MG63 (cell line): ENCODE measurements around the gene RNFT2. TPM values are rescaled to one million over a fixed set of nuclear protein-coding genes. Genes with fewer than 3 reads are reported as not detected.
A peak's percentile ranks its signal among the peaks of the same experiment; 100 is the strongest.
"Not testable (repeated sequence)": the region's sequence is repeated elsewhere in the genome, so short reads cannot be mapped to it uniquely, and the experiment has no call there.

Source experiments
- DNase-seq: peaks from one replicate; pipeline ENCODE4 v3.0.0-alpha.2; 2020
- H3K27me3 ChIP-seq: fragments of 250-450 bp; sonication (Bioruptor Pico); 2 replicates; pipeline ENCODE4 v1.5.1; 2020; ENCODE audit warnings: mild to moderate bottlenecking, moderate library complexity
- H3K36me3 ChIP-seq: fragments of 250-450 bp; sonication (Bioruptor Pico); 2 replicates; pipeline ENCODE4 v1.5.1; 2020; ENCODE audit warnings: mild to moderate bottlenecking, moderate library complexity
- H3K4me3 ChIP-seq: fragments of 250-450 bp; sonication (Bioruptor Pico); 2 replicates; pipeline ENCODE4 v1.5.1; 2020; ENCODE audit warnings: mild to moderate bottlenecking, moderate library complexity
- H3K9me3 ChIP-seq: fragments of 250-450 bp; sonication (Bioruptor Pico); 2 replicates; pipeline ENCODE4 v1.5.1; 2020; ENCODE audit warnings: mild to moderate bottlenecking, moderate library complexity
- total RNA-seq: library from RNA; depleted of rRNA; stranded (reverse); fragments of >200 nt; shearing (Covaris generic); gene quantifications from 2 replicates; pipeline ENCODE4 v1.2.3, GENCODE V29; 2014; ENCODE audit warnings: low replicate concordance

Gene RNFT2
- total RNA-seq, 1 experiment from 2014 or later = 1.2 TPM

DNA sequence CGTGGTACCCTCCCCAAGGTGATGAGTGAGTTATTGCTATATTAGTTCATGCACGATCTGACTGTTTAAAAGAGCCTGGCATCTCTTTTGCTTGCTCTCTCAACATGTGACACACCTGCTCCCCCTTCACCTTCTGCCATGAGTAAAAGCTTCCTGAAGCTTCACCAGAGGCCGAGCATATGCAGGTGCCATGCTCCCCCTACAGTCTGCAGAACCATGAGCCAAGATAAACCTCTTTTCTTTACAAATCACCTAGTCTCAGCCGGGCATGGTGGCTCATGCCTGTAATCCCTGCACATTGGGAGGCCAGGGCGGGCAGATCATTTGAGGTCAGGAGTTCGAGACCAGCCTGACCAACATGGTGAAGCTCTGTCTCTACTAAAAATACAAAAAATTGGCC, 61.8 kb downstream of the RNFT2 start:
- H3K4me3 ChIP-seq = no peak overlapping the region
- H3K9me3 ChIP-seq = no peaks in the 10 kb centered on the region
- no peak for DNase-seq
- no peaks in the 10 kb centered on the region for H3K27me3 ChIP-seq
- no peaks in the 10 kb centered on the region for H3K36me3 ChIP-seq

DNA sequence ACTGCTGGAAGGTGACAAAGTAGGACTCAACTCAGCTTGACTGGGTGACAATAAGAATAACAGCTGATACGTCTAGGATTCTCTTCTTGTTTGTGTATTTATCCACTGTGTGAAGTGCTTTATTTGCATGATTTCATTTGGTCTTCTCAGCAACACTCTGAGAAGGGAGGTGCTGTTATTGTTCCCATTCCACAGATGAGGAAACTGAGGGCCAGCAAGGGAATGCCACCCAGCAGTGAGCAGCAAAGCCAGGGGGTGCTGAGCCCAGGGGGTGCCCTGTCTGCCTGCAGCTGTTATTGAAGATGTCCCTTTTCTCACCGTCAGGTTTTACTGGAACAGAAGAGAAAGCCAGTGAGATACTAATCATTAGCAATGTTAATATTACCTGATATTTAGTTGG, 62.8 kb downstream of the RNFT2 start:
- H3K36me3 ChIP-seq = no peaks in the 10 kb centered on the region
- no peaks in the 10 kb centered on the region for H3K27me3 ChIP-seq
- H3K4me3 ChIP-seq = no peak overlapping the region
- no peaks in the 10 kb centered on the region for H3K9me3 ChIP-seq
- no peak for DNase-seq

DNA sequence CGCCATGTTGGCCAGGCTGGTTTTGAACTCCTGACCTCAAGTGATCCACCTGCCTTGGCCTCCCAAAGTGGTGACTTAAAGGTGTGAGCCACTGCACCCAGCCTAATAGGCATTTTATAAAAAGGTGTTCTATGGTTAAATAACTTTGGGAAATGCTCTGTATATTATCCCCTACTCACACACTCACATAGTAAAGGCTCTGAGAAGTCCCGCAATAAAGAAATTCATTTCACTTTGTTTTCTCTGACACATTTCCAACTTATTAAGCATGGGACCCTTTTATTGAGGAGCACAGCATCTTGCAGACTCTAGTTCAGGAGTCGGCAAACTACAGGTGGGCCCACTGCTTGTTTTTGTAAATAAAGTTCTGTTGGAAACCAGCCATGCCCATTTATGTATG, 63.9 kb downstream of the RNFT2 start:
- Histone ChIP-seq H3K36me3 (no peaks in the 10 kb centered on the region), H3K4me3 (no peak overlapping the region), H3K27me3 (no peaks in the 10 kb centered on the region), H3K9me3 (no peaks in the 10 kb centered on the region)
- DNase-seq = no peak

DNA sequence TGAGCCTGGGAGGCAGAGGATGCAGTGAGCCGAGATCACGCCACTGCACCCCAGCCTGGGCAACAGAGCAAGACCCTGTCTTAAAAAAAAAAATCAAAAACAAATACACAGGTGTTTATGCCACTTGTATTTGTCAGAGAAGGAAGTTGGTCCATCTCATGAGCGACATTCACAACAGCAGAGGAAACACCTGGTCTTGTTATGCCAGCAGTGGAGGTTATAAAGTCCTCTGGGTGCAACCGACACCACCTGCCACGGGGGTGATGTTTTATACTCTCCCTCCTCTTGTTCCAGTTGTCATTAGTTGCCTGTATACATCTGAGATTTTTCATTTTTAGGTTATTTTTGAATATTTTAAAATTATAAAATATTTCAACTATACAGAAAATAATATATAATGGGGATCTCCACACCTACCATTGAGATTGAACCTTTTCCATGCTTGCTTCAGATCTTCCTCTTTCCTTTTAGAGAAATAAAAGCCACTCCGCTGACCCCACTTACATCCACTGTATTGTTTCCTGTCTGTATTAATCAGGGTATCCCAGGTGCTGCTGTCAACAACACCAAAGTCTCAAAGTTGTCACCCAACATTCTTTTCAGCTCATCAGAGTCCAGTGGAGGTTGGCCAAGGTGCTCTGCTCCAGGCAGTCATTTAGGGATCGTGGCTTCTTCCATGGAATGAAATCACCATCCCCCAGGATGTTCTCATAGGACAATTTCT, 65.1 kb downstream of the RNFT2 start:
- DNase-seq = no peak
- Histone ChIP-seq H3K36me3 (no peaks in the 10 kb centered on the region), H3K4me3 (no peak overlapping the region), H3K27me3 (no peaks in the 10 kb centered on the region), H3K9me3 (no peaks in the 10 kb centered on the region)

DNA sequence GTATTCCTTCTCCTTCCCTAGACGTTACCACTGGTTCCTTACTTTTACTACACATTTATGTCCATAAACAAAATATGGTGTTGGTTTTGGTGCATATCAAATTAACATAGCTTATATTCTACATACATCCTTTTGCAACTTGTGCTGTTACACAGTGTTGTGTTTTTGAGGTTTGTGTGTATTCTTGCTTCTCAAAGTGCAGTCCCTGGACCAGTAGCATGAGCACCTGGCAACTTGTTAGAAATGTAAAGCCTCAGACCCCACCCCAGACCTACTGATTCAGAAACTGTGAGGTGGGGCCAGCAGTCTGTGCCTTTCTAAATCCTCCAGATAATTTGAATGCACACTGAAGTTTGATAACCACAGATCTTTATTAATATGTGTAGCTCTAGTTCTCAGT, 65.9 kb downstream of the RNFT2 start:
- Histone ChIP-seq H3K9me3 (no peaks in the 10 kb centered on the region), H3K36me3 (no peaks in the 10 kb centered on the region), H3K27me3 (no peaks in the 10 kb centered on the region), H3K4me3 (no peak overlapping the region)
- DNase-seq = no peak

DNA sequence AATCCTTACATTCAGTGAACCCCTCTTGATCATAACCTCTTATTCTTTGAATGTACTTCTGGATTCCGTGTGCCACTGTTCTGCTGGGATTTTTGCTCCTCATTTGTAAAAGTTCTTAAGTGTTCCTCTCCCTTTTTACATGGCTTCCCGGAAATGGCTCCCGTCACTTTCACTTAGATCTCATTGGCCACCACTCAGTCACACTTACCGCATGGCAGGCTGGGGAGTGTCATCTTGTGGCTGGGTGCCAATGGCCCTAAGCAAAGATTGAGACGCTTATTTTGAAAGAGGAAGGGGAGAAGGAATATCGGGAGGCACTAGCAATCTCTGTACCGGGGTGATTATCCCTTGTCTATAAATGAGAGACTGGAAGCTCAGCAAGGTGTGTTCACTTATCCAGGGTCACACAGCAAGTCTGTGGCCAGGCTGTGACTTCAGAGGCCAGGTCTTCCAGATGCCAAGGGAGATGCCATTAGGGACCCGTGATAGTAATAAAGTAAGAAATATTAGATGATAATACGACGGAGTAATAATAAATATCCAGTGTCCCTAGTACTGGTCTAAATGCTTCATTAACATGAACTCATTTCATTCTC, 68.8 kb downstream of the RNFT2 start:
- no peak for DNase-seq
- Histone ChIP-seq H3K4me3 (no peak overlapping the region), H3K36me3 (no peaks in the 10 kb centered on the region), H3K9me3 (no peaks in the 10 kb centered on the region), H3K27me3 (no peaks in the 10 kb centered on the region)

DNA sequence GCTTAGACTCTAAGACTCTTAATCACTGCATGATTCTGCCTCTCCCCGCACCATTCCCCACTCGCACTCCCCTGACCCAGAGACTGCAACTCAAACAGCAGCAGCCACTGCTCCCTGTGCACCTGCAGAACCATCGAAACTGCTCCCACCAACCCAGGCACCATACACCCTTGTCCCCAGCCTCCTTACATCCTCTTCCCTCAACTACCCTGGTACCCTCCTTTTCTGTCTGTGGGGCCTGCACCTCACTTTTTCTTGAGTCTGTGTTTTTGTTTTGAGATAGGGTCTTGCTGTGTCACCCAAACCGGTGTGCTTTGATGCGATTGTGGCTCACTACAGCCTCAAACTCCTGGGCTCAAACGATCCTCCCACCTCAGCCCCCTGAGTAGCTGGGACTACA, 69.4 kb downstream of the RNFT2 start:
- no peaks in the 10 kb centered on the region for H3K9me3 ChIP-seq
- no peaks in the 10 kb centered on the region for H3K27me3 ChIP-seq
- no peak for DNase-seq
- no peaks in the 10 kb centered on the region for H3K36me3 ChIP-seq
- H3K4me3 ChIP-seq = no peak overlapping the region

DNA sequence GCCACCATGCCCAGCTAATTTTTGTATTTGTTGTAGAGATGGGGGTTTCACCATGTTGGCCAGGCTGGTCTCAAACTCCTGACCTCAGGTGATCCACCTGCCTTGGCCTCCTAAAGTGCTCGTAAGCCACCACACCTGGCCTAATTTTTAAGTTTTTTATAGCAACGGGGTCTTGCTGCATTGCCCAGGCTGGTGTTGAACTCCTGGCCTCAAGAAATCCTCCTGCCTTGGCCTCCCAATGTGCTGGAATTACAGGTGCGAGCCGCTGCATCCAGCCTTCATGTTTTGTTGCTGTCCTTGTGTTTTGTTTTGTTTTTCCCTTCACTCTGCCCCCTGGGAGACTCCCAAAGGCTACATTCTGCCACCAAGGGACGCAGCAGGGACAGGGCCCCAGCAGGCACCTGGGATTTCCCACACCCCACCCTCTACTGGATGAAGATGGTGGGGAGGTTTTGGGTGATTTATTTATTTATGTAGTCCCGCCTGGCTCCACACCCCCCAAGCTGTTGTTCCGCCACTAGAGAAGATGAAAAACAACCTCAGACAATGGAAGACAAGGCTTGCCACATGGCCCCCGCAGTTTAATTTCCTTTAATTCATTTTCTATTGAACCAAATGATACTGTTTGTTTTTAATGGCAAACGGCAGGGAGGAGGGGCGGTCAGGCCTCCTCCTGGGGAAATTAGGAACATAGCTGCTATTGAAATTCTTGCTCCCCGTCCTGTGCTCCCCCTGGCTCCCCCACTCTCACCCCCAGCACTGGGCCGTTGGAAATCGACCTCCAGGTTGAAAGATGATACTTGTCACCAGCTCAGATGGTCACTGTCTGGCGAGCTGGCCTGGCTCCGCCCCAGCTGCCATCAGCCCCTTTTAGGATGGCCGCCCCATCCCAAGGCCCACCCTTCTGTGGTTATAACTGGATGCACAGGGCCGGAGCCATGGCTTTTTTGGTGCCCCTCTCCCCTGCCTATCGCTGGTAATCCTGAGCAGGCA, 70.3 kb downstream of the RNFT2 start:
- H3K4me3 ChIP-seq = no peak overlapping the region
- H3K9me3 ChIP-seq = no peaks in the 10 kb centered on the region
- no peaks in the 10 kb centered on the region for H3K27me3 ChIP-seq
- no peaks in the 10 kb centered on the region for H3K36me3 ChIP-seq
- DNase-seq = no peak

DNA sequence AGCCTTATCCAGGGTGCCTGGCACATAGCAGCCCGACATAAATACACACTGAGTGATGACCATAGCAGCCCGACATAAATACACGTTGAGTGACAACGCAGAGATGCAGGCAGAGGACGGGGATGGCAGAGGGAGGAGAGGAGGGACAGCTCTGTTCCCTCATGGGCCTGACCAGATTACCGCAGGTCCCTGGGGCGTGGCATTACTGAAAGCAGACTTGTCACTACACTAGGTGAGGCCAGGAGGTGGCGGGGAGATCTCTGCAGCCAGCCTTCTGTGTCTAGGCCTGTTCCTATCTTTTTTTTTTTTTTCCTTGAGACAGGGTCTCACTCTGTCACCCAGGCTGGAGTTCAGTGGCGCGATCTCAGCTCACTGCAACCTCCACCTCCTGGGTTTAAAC, 74.1 kb downstream of the RNFT2 start:
- H3K27me3 ChIP-seq = no peaks in the 10 kb centered on the region
- no peaks in the 10 kb centered on the region for H3K9me3 ChIP-seq
- H3K4me3 ChIP-seq = no peak overlapping the region
- DNase-seq = no peak
- H3K36me3 ChIP-seq = no peaks in the 10 kb centered on the region

DNA sequence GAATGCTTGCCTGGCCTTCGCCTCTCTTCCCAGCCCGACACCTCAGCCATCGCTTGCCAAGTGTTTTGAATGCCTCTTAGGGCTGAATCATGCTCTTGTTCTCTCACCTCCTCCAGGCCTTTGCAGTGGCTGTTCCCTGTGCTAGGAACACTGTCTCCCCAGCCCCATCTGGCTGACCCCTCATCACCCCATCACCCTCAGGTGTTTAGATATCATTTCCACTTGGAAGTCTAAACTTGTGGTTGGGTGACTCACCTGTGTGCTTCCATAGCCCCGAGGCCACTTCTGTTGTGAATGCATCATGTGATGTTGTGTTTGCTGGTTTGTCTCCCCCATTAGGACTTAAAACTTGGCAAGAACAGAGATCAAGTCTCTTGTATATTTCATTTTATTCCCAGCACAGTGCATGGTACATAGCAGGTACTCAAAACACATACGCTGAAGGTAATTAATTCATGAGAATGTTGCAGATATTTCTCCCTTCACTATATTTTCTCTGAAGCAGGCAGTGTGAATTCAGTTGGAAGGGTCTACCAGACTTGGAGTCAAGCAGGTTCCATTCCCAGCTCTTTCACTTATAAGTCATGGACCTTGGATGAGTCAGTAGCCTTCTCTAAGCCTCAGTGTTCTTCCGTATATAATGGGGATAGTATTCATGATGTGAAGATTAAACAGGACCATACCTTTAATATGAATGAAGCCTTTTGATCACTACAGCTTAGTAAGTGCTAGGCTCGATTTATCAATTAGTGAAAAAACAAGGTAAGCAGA, 75.3 kb downstream of the RNFT2 start:
- H3K9me3 ChIP-seq = no peaks in the 10 kb centered on the region
- no peaks in the 10 kb centered on the region for H3K27me3 ChIP-seq
- no peak overlapping the region for H3K4me3 ChIP-seq
- H3K36me3 ChIP-seq = no peaks in the 10 kb centered on the region
- no peak for DNase-seq

DNA sequence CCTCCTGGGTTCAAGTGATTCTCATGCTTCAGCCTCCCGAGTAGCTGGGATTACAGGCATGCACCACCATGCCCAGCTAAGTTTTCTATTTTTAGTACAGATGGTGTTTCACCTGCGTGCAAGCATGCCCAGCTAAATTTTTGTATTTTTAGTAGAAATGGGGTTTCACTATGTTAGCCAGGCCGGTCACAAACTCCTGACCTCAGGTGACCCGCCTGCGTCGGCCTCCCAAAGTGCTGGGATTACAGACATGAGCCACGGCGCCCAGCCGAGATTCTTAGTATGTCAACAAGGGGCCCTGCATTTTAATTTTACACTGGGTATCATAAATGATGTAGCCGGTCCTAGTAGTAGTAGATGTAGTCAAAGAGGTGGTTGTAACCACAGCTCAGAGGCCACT, 76.7 kb downstream of the RNFT2 start:
- not testable (repeated sequence) for H3K36me3 ChIP-seq, H3K4me3 ChIP-seq, DNase-seq, H3K27me3 ChIP-seq, H3K9me3 ChIP-seq

DNA sequence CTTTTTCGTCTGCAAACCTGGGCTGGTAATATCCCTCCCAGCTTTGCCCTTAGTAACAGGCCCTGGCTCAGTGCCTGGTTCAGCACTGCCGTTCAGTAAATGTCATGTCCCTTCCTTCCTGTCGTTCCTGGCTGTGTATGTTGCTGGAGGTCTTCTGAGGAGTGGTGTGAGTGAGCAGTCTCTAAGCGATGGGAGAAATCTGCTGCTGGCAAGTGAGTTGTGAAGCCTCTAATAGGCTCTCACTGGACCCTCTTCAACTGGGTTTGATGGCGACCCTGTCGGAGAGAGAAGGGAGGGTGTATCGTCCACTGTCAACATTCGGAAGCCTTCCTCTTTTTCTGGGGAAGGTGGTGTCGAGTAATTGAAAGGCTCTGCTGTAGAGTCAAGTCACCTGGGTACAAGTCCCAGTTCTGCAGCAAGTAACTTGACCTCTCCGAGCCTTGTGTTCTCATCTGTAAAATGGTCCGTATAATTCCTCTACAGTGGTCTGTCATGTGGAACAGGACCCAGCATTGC, 80.3 kb downstream of the RNFT2 start:
- DNase-seq = peak; percentile 17

DNA sequence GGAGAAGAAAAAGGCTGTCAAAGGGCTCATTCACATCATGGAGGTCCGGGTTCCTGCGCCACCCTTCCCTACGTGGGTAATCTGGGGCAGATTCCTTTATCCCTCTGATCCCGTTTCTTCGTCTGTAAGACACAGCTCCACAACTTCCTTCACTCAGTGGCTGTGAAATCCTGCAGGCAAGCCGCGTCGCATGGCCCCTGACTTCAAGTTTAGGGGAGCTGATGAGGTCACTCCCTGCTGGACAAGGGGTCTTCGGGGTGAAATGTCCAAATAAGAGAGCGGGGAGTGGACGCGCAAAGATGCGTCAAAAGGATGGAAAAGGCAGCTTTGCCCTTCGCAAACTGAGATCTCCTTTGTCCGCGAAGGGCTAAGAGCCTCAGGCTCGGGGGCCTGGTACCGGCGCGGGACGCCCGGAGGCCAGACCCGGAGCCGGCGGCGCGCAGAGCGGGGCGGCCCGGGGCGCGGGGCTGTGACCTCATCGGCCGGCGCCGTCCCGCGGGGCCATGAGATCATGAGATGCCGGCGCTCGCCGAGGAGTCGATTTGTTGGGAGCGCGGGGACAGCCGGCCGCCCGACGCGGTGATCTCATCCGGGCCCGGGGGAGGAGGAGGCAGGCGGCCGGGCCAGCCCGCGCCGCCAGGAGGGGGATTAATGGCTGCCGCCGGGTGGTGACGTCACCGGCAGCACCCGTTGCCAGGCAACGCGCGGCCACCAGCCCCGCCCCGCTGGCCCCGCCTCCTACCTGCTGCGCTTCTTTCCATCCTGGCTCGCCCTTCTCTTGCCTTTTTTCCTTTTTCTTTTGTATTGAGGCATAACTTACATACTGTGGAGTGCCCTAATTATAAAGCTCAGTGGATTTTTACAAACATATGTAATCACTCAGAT, 81.1 kb downstream of the RNFT2 start:
- peak; percentile 92 for DNase-seq
- Histone ChIP-seq H3K27me3 (no peaks in the 10 kb centered on the region), H3K9me3 (no peaks in the 10 kb centered on the region), H3K4me3 (peak overlapping the region; percentile 70), H3K36me3 (no peaks in the 10 kb centered on the region)

More for the DNA sequence above, 80.3 kb downstream of the RNFT2 start:
- H3K9me3 ChIP-seq = no peaks in the 10 kb centered on the region
- no peaks in the 10 kb centered on the region for H3K36me3 ChIP-seq
- no peaks in the 10 kb centered on the region for H3K27me3 ChIP-seq
- peak overlapping the region; percentile 70 for H3K4me3 ChIP-seq

DNA sequence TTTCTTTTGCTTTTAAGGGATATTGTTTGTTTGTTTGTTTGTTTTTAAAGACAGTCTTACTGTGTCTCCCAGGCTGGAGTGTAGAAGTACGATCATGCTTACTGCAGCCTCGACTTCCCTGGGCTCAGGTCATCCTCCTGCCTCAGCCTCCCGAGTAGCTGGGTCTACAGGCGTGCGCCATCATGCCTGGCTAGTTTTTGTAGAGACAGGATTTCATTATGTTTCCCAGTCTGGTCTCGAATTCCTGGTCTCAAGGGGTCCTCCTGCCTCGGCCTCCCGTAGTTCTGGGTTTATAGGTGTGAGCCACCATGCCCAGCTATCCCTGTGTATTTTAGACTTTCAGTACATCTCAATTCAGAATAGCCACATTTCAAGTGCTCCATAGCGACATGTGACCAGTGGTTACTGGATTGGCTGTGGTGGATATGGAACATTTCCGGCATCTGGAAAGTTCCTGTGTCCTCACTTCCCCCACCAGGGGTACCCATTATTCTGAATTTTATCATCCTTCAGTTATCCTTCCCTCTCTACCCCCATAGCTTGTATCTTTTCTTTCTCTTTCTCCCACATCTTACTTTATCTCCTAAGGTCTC, 82.0 kb downstream of the RNFT2 start:
- H3K27me3 ChIP-seq = no peaks in the 10 kb centered on the region
- H3K4me3 ChIP-seq = no peak overlapping the region
- H3K9me3 ChIP-seq = no peaks in the 10 kb centered on the region
- H3K36me3 ChIP-seq = no peaks in the 10 kb centered on the region
- DNase-seq = no peak

DNA sequence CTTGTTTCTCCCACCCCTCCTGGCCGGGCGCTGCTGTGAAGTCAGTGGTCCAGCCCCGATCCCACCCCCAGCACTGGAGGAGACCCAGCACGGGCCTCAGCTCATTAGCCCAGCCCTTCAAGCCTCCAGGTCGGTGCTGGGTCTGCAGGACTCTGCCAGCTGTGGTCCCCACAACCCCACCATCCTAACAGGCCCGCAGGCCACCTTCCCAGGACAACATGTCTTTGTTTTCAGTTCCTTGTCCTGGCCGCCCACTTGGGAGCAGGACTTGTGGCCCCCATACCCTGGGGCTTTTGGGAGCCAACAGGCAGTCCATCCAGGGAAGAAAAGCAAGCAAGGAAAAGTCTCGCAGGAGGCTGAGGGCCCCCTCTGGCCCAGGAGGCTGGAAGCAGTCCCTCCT, 83.2 kb downstream of the RNFT2 start:
- H3K9me3 ChIP-seq = no peaks in the 10 kb centered on the region
- H3K27me3 ChIP-seq = no peaks in the 10 kb centered on the region
- no peaks in the 10 kb centered on the region for H3K36me3 ChIP-seq
- DNase-seq = no peak
- H3K4me3 ChIP-seq = no peak overlapping the region
